Stimulated activated CD4-positive, alpha-beta T cell treated with anti-CD3 and anti-CD28 coated beads, Interleukin-15, amount 100 ng/mL, for 48 hours (primary cell): ENCODE results near the gene CHKB.

Experiments used
- DNase-seq, 2 donors: peaks; one replicate each; pipeline ENCODE4 v3.0.0-alpha.2; 2020; ENCODE audit warnings: low read depth in 2 of 2

The CHKB gene

GRCh38 chr22:50574383-50574755 is 8.3 kb downstream of the CHKB start:
- DNase-seq, result no peak

- no peak for DNase-seq
Observed at GRCh38 chr22:50573491-50574382, 8.9 kb downstream of the CHKB start.

- no peak for DNase-seq
Observed at GRCh38 chr22:50572965-50573364, 9.7 kb downstream of the CHKB start.

GRCh38 chr22:50571264-50572175 is 11.1 kb downstream of the CHKB start:
- DNase-seq, result no peak

- no peak for DNase-seq
Observed at GRCh38 chr22:50570861-50571260, 11.8 kb downstream of the CHKB start.

GRCh38 chr22:50569896-50570535 is 12.6 kb downstream of the CHKB start:
- DNase-seq, result no peak

- no peak for DNase-seq
Observed at GRCh38 chr22:50569041-50569459, 13.6 kb downstream of the CHKB start.

- no peak for DNase-seq
Observed at GRCh38 chr22:50568626-50569025, 14.0 kb downstream of the CHKB start.

GRCh38 chr22:50567721-50568252 is 14.9 kb downstream of the CHKB start:
- no peak for DNase-seq

GRCh38 chr22:50564289-50564688 is 18.4 kb downstream of the CHKB start:
- no peak for DNase-seq

GRCh38 chr22:50563413-50564160 is 19.1 kb downstream of the CHKB start:
- DNase-seq, result no peak

- peak; percentile 95 to 97 for DNase-seq
Observed at GRCh38 chr22:50562523-50563412, 19.9 kb downstream of the CHKB start, which contains the start of gene SYCE3. SYCE3 (minus strand) TSS chr22:50562919; CDS start chr22:50556405, 6,514 bp downstream.

GRCh38 chr22:50561401-50562358 is 21.0 kb downstream of the CHKB start:
- DNase-seq, result no peak

GRCh38 chr22:50560034-50560433 is 22.6 kb downstream of the CHKB start:
- DNase-seq, result no peak

- DNase-seq, result no peak
Observed at GRCh38 chr22:50556703-50557102, 25.9 kb downstream of the CHKB start.

GRCh38 chr22:50553310-50553709 is 29.3 kb downstream of the CHKB start:
- no peak for DNase-seq

- DNase-seq, result no peak
Observed at GRCh38 chr22:50551160-50551752, 31.4 kb downstream of the CHKB start.

GRCh38 chr22:50550395-50550794 is 32.3 kb downstream of the CHKB start:
- no peak for DNase-seq
